WTC11 (cell line): ENCODE data around the gene OR2H2. TPM values are rescaled to one million over a fixed set of nuclear protein-coding genes. Genes with fewer than 3 reads are reported as not detected.

ENCODE experiments used
- ATAC-seq: fragments of 200-7000 bp; cut with Tn5 transposase; 2 replicates; pipeline ENCODE4 v1.10.0; 2021; ENCODE audit warnings: mild to moderate bottlenecking, moderate library complexity
- CTCF ChIA-PET: fragments of 300-600 bp; sonication (Branson Sonifier 250); formaldehyde crosslinking; loops from one replicate; lab custom pipeline; 2021; ENCODE audit warnings: antibody characterized with exemption; lab: Charles Lee
- POLR2A ChIA-PET: fragments of 350-600 bp; sonication (Branson Sonifier 250); formaldehyde crosslinking; loops from one replicate; lab custom pipeline; 2021; ENCODE audit warnings: antibody characterized with exemption; lab: Charles Lee
- DNase-seq: peaks from one replicate; pipeline ENCODE4 v3.0.0; 2021; ENCODE audit warnings: low spot score
- H3K27ac Mint-ChIP-seq: 2 replicates; pipeline ENCODE4 v1.8.0; 2021; ENCODE audit warnings: mixed read lengths
- H3K27me3 Mint-ChIP-seq: 2 replicates; pipeline ENCODE4 v1.8.0; 2021; ENCODE audit warnings: low read depth, mild to moderate bottlenecking, moderate library complexity, mixed read lengths
- H3K36me3 Mint-ChIP-seq: 2 replicates; pipeline ENCODE4 v1.8.0; 2021; ENCODE audit warnings: mixed read lengths
- H3K4me1 Mint-ChIP-seq: 2 replicates; pipeline ENCODE4 v1.8.0; 2022; ENCODE audit warnings: mixed read lengths
- H3K4me3 Mint-ChIP-seq: 2 replicates; pipeline ENCODE4 v1.8.0; 2021; ENCODE audit warnings: mild to moderate bottlenecking, moderate library complexity, mixed read lengths
- H3K9me3 Mint-ChIP-seq: 2 replicates; pipeline ENCODE4 v1.8.0; 2021; ENCODE audit warnings: mixed read lengths
- FOXP1 ChIP-seq: sonication (generic); formaldehyde crosslinking; IDR thresholded peaks from 2 replicates; pipeline ENCODE4 v1.8.0; 2022; ENCODE audit warnings: missing genetic modification reagents, mild to moderate bottlenecking, moderate library complexity, borderline replicate concordance
- GTF2I ChIP-seq: fragments of 250-450 bp; sonication (Bioruptor Pico); conservative IDR thresholded peaks from 2 replicates; pipeline ENCODE4 v1.4.0; 2021; ENCODE audit warnings: mild to moderate bottlenecking
- SMAD3 ChIP-seq: sonication (generic); formaldehyde crosslinking; IDR thresholded peaks from 2 replicates; pipeline ENCODE4 v1.8.0; 2022; ENCODE audit warnings: missing genetic modification reagents, mild to moderate bottlenecking, borderline replicate concordance
- SP1 ChIP-seq: sonication (generic); formaldehyde crosslinking; conservative IDR thresholded peaks from 2 replicates; pipeline ENCODE4 v1.8.1; 2022; ENCODE audit warnings: missing genetic modification reagents
- TEAD1 ChIP-seq: sonication (generic); formaldehyde crosslinking; IDR thresholded peaks from 2 replicates; pipeline ENCODE4 v1.8.0; 2022; ENCODE audit warnings: mild to moderate bottlenecking, missing genetic modification reagents
- TEAD4 ChIP-seq: sonication (generic); formaldehyde crosslinking; IDR thresholded peaks from 2 replicates; pipeline ENCODE4 v1.8.0; 2022; ENCODE audit warnings: mild to moderate bottlenecking, missing genetic modification reagents
- total RNA-seq: library from RNA; stranded (reverse); gene quantifications from 3 replicates; pipeline ENCODE4 v1.2.3, GENCODE V29; 2021
- TF ChIP-seq, protein P1 (sequence below): sonication (generic); formaldehyde crosslinking; IDR thresholded peaks from 2 replicates; pipeline ENCODE4 v1.8.0; 2023; ENCODE audit warnings: missing genetic modification reagents, mild to moderate bottlenecking, borderline replicate concordance
- TF ChIP-seq, protein P2 (sequence below): sonication (generic); formaldehyde crosslinking; IDR thresholded peaks from 2 replicates; pipeline ENCODE4 v1.8.0; 2022; ENCODE audit warnings: mild to moderate bottlenecking, missing genetic modification reagents
- TF ChIP-seq, protein P3 (sequence below): sonication (generic); formaldehyde crosslinking; IDR thresholded peaks from 2 replicates; pipeline ENCODE4 v1.8.0; 2023; ENCODE audit warnings: mild to moderate bottlenecking, missing genetic modification reagents
- TF ChIP-seq, protein P4 (sequence below): sonication (generic); formaldehyde crosslinking; IDR thresholded peaks from 2 replicates; pipeline ENCODE4 v1.8.0; 2022; ENCODE audit warnings: mild to moderate bottlenecking, missing genetic modification reagents
- TF ChIP-seq, protein P5 (sequence below): sonication (generic); formaldehyde crosslinking; IDR thresholded peaks from 2 replicates; pipeline ENCODE4 v1.8.1; 2023; ENCODE audit warnings: mild to moderate bottlenecking, missing genetic modification reagents

OR2H2 gene
- total RNA-seq, 1 experiment from 2014 or later, result not detected

DNA sequence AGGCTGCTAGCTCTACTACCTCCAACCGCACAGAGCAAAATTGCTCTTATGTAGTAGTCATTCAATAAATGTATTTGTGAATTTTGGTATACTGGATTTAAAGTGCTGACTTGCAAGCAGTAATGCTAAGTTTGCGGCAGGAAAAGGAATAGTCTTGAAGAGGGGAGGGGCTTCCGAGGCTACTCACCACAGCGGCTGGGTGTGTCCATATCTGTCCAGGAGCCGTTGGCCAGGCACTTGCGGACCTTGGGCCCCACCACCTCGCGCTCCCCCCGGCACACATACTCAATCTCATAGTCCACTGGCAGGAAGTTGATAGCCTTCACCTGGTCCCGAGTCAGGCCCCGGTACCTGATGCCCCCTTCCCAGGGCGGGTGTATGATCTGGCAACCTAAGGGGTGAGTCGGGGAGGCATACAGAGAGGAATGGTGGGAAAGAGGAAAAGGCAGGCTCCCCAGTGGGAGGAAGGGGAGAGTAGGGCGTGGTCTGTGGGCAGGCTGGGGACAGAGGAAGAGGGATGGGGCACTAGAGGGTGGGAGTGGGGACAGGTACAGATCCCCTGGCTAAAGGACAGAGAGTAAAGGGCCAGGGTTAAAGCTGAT lies 46.4 kb downstream of the OR2H2 start:
- Mint-ChIP-seq H3K36me3 (no peaks in the 10 kb centered on the region), H3K27ac (no peak overlapping the region; the same call in 1 of the 2 replicates), H3K4me3 (peak overlapping the region; percentile 87), H3K4me1 (peaks cover 66% of the 10 kb centered on the region), H3K9me3 (no peaks in the 10 kb centered on the region), H3K27me3 (no peaks in the 10 kb centered on the region)
- peak; percentile 36 for DNase-seq
- TF ChIP-seq GTF2I (CRISPR knock-in tag) (no peak), SP1 (CRISPR knock-in tag) (peak; percentile 48; the same call in 1 of the 2 replicates), TEAD1 (peak; percentile 34; the same call in 1 of the 2 replicates)
- TF ChIP-seq, protein P1, sequence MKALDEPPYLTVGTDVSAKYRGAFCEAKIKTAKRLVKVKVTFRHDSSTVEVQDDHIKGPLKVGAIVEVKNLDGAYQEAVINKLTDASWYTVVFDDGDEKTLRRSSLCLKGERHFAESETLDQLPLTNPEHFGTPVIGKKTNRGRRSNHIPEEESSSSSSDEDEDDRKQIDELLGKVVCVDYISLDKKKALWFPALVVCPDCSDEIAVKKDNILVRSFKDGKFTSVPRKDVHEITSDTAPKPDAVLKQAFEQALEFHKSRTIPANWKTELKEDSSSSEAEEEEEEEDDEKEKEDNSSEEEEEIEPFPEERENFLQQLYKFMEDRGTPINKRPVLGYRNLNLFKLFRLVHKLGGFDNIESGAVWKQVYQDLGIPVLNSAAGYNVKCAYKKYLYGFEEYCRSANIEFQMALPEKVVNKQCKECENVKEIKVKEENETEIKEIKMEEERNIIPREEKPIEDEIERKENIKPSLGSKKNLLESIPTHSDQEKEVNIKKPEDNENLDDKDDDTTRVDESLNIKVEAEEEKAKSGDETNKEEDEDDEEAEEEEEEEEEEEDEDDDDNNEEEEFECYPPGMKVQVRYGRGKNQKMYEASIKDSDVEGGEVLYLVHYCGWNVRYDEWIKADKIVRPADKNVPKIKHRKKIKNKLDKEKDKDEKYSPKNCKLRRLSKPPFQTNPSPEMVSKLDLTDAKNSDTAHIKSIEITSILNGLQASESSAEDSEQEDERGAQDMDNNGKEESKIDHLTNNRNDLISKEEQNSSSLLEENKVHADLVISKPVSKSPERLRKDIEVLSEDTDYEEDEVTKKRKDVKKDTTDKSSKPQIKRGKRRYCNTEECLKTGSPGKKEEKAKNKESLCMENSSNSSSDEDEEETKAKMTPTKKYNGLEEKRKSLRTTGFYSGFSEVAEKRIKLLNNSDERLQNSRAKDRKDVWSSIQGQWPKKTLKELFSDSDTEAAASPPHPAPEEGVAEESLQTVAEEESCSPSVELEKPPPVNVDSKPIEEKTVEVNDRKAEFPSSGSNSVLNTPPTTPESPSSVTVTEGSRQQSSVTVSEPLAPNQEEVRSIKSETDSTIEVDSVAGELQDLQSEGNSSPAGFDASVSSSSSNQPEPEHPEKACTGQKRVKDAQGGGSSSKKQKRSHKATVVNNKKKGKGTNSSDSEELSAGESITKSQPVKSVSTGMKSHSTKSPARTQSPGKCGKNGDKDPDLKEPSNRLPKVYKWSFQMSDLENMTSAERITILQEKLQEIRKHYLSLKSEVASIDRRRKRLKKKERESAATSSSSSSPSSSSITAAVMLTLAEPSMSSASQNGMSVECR (CRISPR knock-in tag), result 0 out of 2 replicates have a peak, but pooled peaks have one; percentile 45
- TF ChIP-seq, protein P2, sequence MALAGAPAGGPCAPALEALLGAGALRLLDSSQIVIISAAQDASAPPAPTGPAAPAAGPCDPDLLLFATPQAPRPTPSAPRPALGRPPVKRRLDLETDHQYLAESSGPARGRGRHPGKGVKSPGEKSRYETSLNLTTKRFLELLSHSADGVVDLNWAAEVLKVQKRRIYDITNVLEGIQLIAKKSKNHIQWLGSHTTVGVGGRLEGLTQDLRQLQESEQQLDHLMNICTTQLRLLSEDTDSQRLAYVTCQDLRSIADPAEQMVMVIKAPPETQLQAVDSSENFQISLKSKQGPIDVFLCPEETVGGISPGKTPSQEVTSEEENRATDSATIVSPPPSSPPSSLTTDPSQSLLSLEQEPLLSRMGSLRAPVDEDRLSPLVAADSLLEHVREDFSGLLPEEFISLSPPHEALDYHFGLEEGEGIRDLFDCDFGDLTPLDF (CRISPR knock-in tag), result no peak
- ChIA-PET POLR2A (no interaction called here), CTCF (interaction anchor here (2.5 to 4.4 kb wide), 2 partner anchors 18 to 23 kb away, joined by 10 to 28 read pairs; no protein-coding TSS in a partner anchor)
- ATAC-seq, result peak; percentile 2

DNA sequence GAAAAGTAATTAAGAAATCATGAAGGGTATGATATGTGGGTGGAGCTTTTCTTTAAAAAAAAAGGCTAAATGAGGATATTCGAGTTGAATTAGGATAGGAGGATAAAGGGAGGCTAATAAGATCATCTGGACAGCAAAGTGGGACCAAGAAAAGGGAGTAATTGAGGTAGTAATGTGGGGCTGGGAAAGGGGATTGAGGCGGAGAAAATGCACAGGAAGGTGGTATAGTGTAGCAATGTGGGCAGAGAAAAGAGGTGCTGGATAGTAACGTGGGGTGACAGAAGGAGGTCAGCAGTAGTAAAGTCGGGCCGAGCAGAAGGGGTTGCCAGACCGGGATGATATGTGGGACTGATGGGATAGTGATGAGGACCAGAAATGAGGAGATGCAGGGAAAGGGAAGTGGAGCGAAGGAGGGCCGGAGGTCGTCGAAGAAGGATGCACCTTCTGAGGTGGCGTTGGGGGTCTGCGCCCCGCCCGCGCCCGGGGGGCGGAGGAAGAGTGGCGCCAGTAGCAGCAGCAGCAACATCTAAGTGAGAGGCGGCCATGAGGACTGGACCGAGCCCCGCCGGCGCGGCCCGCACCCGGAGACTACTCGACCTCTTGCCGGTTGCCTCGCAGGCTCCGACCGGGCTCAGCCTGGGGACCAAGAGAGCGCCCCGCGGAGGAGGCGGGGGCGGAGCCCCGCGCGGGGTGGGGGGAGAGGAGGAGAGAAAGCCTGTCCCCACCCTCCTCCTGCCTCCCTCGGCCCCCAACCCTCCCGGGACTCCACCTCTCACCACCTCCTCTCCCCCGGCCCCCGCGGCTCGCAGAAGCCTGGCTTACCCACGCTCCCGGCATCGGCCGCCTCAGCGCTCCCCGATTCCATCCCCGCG lies 47.2 kb downstream of the OR2H2 start:
- ATAC-seq (peak; percentile 5), DNase-seq (peak; percentile 71)
- Mint-ChIP-seq H3K9me3 (no peaks in the 10 kb centered on the region), H3K36me3 (no peaks in the 10 kb centered on the region), H3K4me3 (peak overlapping the region; percentile 87), H3K27me3 (no peaks in the 10 kb centered on the region), H3K4me1 (peaks cover 63% of the 10 kb centered on the region), H3K27ac (peak overlapping the region; percentile 73)
- TF ChIP-seq TEAD4 (CRISPR knock-in tag) (no peak), SMAD3 (CRISPR knock-in tag) (0 out of 2 replicates have a peak, but pooled peaks have one; percentile 35), FOXP1 (CRISPR knock-in tag) (0 out of 2 replicates have a peak, but pooled peaks have one; percentile 37)
- TF ChIP-seq, protein P1 (CRISPR knock-in tag), result 0 out of 2 replicates have a peak, but pooled peaks have one; percentile 16
- TF ChIP-seq, protein P3, sequence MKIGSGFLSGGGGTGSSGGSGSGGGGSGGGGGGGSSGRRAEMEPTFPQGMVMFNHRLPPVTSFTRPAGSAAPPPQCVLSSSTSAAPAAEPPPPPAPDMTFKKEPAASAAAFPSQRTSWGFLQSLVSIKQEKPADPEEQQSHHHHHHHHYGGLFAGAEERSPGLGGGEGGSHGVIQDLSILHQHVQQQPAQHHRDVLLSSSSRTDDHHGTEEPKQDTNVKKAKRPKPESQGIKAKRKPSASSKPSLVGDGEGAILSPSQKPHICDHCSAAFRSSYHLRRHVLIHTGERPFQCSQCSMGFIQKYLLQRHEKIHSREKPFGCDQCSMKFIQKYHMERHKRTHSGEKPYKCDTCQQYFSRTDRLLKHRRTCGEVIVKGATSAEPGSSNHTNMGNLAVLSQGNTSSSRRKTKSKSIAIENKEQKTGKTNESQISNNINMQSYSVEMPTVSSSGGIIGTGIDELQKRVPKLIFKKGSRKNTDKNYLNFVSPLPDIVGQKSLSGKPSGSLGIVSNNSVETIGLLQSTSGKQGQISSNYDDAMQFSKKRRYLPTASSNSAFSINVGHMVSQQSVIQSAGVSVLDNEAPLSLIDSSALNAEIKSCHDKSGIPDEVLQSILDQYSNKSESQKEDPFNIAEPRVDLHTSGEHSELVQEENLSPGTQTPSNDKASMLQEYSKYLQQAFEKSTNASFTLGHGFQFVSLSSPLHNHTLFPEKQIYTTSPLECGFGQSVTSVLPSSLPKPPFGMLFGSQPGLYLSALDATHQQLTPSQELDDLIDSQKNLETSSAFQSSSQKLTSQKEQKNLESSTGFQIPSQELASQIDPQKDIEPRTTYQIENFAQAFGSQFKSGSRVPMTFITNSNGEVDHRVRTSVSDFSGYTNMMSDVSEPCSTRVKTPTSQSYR (CRISPR knock-in tag), result no peak
- TF ChIP-seq, protein P4, sequence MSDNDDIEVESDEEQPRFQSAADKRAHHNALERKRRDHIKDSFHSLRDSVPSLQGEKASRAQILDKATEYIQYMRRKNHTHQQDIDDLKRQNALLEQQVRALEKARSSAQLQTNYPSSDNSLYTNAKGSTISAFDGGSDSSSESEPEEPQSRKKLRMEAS (CRISPR knock-in tag), result peak; percentile 23; the same call in 1 of the 2 replicates
- TF ChIP-seq, protein P5, sequence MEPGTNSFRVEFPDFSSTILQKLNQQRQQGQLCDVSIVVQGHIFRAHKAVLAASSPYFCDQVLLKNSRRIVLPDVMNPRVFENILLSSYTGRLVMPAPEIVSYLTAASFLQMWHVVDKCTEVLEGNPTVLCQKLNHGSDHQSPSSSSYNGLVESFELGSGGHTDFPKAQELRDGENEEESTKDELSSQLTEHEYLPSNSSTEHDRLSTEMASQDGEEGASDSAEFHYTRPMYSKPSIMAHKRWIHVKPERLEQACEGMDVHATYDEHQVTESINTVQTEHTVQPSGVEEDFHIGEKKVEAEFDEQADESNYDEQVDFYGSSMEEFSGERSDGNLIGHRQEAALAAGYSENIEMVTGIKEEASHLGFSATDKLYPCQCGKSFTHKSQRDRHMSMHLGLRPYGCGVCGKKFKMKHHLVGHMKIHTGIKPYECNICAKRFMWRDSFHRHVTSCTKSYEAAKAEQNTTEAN, result no peak
- CTCF ChIA-PET, result interaction anchor here (1.2 to 4.4 kb wide), 10 partner anchors 8 to 65 kb away, joined by 3 to 43 read pairs (median 10); no protein-coding TSS in a partner anchor
- POLR2A ChIA-PET, result interaction anchor here (0.6 to 1.8 kb wide), 6 partner anchors 8 to 434 kb away, joined by 3 to 9 read pairs (median 6); no protein-coding TSS in a partner anchor
